GM19238 (cell line): ENCODE results near the gene EVI5.
"Not testable (repeated sequence)": the region's sequence is repeated elsewhere in the genome, so short reads cannot be mapped to it uniquely, and the experiment has no call there.

Experiments used
- DNase-seq: peaks from one replicate; pipeline ENCODE4 v3.0.0; 2011; ENCODE audit warnings: low spot score; ENCODE audit not compliant: insufficient read length

Gene EVI5

GRCh38 chr1:92749024-92749634 lies 35.8 kb downstream of the EVI5 start:
- peak; percentile 30 for DNase-seq

GRCh38 chr1:92748138-92748537 lies 36.8 kb downstream of the EVI5 start:
- DNase-seq: no peak

GRCh38 chr1:92747735-92748134 lies 37.2 kb downstream of the EVI5 start:
- DNase-seq: no peak

GRCh38 chr1:92746255-92746654 lies 38.7 kb downstream of the EVI5 start:
- DNase-seq: not testable (repeated sequence)

- DNase-seq: no peak
Measured at GRCh38 chr1:92743221-92743620, 41.7 kb downstream of the EVI5 start.

- no peak for DNase-seq
Measured at GRCh38 chr1:92739669-92740524, 45.0 kb downstream of the EVI5 start.

- DNase-seq: no peak
Measured at GRCh38 chr1:92736395-92736794, 48.5 kb downstream of the EVI5 start.

GRCh38 chr1:92730476-92730875 lies 54.4 kb downstream of the EVI5 start:
- DNase-seq: no peak

- no peak for DNase-seq
Measured at GRCh38 chr1:92728697-92729096, 56.2 kb downstream of the EVI5 start.

- not testable (repeated sequence) for DNase-seq
Measured at GRCh38 chr1:92723713-92724112, 61.2 kb downstream of the EVI5 start.

- DNase-seq: no peak
Measured at GRCh38 chr1:92721886-92722285, 63.0 kb downstream of the EVI5 start.

GRCh38 chr1:92721157-92721556 lies 63.8 kb downstream of the EVI5 start:
- not testable (repeated sequence) for DNase-seq

GRCh38 chr1:92715476-92715951 lies 69.4 kb downstream of the EVI5 start:
- DNase-seq: not testable (repeated sequence)

GRCh38 chr1:92713939-92714338 lies 71.0 kb downstream of the EVI5 start:
- DNase-seq: no peak

- DNase-seq: no peak
Measured at GRCh38 chr1:92711473-92712165, 73.3 kb downstream of the EVI5 start.

GRCh38 chr1:92709738-92710137 lies 75.2 kb downstream of the EVI5 start:
- DNase-seq: no peak

- DNase-seq: no peak
Measured at GRCh38 chr1:92708368-92708950, 76.4 kb downstream of the EVI5 start.

GRCh38 chr1:92707709-92708108 lies 77.2 kb downstream of the EVI5 start:
- no peak for DNase-seq

GRCh38 chr1:92707292-92707691 lies 77.6 kb downstream of the EVI5 start:
- DNase-seq: no peak

GRCh38 chr1:92705446-92705845 lies 79.5 kb downstream of the EVI5 start:
- no peak for DNase-seq

- DNase-seq: no peak
Measured at GRCh38 chr1:92701147-92701546, 83.8 kb downstream of the EVI5 start.

- DNase-seq: no peak
Measured at GRCh38 chr1:92698932-92699331, 86.0 kb downstream of the EVI5 start.
